Peyer's patch (tissue), 4 donors: ENCODE data around the gene ABCE1.

Experiments used
- POLR2A ChIP-seq, 2 donors: fragments of 450-650 bp; IDR thresholded peaks; one replicate each; pipeline ENCODE4 v1.5.1; 2017; ENCODE audit warnings: antibody characterized with exemption in 2 of 2, mild to moderate bottlenecking in 2 of 2, moderate library complexity in 2 of 2
- TF ChIP-seq, protein P1 (sequence below), 6 experiments: fragments of 450-650 bp in 4 of 6; fragments of 200-600 bp in 2 of 6; sonication (generic) in 1 of 6; IDR thresholded peaks; one replicate each; pipeline ENCODE4 v1.5.1; 2017 to 2019; ENCODE audit warnings: antibody characterized with exemption in 6 of 6, mild to moderate bottlenecking in 3 of 6, moderate library complexity in 1 of 6

DNA sequence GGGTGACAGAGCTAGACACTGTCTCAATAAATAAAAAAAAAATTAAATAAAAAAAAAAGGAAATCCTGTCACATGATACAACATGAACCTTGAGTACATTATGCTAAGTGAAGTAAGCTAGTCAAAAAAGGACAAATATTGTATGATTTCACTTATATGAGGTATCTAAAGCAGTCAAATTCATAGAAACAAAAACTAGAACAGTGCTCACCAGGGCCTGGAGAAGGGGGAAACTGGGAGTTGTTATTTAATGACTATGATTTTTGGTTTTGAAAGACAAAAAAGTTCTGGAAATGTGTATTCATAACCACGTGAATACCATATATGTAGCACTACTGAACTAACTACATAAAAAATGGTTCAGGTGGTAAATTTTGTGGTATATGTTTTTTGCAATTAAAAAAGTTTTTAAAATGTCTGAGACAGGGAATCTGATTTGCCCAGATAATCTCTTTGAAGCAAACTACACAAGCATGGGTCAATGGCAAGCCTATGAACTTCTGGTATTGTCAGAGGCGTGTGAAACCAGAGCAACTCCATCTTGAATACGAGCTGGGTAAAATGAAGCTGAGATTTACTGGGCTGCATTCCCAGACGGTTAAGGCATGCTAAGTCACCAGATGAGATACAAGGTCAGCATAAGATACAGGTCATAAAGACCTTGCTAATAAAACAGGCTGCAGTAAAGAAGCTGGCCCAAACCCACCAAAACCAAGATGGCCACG is 42.4 kb upstream of the ABCE1 start:
- TF ChIP-seq, protein P1, sequence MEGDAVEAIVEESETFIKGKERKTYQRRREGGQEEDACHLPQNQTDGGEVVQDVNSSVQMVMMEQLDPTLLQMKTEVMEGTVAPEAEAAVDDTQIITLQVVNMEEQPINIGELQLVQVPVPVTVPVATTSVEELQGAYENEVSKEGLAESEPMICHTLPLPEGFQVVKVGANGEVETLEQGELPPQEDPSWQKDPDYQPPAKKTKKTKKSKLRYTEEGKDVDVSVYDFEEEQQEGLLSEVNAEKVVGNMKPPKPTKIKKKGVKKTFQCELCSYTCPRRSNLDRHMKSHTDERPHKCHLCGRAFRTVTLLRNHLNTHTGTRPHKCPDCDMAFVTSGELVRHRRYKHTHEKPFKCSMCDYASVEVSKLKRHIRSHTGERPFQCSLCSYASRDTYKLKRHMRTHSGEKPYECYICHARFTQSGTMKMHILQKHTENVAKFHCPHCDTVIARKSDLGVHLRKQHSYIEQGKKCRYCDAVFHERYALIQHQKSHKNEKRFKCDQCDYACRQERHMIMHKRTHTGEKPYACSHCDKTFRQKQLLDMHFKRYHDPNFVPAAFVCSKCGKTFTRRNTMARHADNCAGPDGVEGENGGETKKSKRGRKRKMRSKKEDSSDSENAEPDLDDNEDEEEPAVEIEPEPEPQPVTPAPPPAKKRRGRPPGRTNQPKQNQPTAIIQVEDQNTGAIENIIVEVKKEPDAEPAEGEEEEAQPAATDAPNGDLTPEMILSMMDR (IDR thresholded peaks at IDR 0.05): no peak
- no peak for TF ChIP-seq POLR2A (IDR thresholded peaks at IDR 0.05)
